Measurements from ENCODE around the gene WDR20. TPM values are rescaled to one million over a fixed set of nuclear protein-coding genes. Genes with fewer than 3 reads are reported as not detected.

Gene WDR20
- total and polyA plus RNA-seq, 10 of the 15 experiments (the other 5 are each of a cell fraction or from before 2014, with no cell fraction given) = 9.1 to 25.9 (median 18.4) TPM

DNA sequence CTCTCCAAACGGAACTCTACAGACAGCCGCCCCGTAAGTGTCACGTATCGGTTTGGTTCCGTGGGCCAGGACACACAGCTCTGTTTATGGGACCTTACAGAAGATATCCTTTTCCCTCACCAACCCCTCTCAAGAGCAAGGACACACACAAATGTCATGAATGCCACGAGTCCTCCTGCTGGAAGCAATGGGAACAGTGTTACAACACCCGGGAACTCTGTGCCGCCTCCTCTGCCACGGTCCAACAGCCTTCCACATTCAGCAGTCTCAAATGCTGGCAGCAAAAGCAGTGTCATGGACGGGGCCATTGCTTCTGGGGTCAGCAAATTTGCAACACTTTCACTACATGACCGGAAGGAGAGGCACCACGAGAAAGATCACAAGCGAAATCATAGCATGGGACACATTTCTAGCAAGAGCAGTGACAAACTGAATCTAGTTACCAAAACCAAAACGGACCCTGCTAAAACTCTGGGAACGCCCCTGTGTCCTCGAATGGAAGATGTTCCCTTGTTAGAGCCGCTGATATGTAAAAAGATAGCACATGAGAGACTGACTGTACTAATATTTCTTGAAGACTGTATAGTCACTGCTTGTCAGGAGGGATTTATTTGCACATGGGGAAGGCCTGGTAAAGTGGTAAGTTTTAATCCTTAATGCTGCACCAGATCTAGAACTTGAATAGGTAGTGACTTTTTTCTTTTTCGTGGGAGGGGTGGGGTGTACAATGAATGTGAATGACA, 69.7 kb downstream of the WDR20 start (continued):
- TF ChIP-seq E4F1 (IDR thresholded peaks at IDR 0.05; ENCODE audit: borderline replicate concordance, partially characterized antibody) = no peak
- no peak for TF ChIP-seq STAT3 (IDR thresholded peaks at IDR 0.05; ENCODE audit: low read depth, low read length)
- TF ChIP-seq ZNF274 (IDR thresholded peaks at IDR 0.05; ENCODE audit: insufficient read depth, insufficient read length) = no peak
- TF ChIP-seq ZSCAN29 (IDR thresholded peaks at IDR 0.05) = no peak
- TF ChIP-seq BRCA1 (IDR thresholded peaks at IDR 0.05; ENCODE audit: low read depth, low read length) = no peak

- H3K4me1 ChIP-seq (ENCODE audit: control insufficient read depth, insufficient read depth, low read length) = no peaks in the 10 kb centered on the region
- no TSS peak for BruUV-seq (replicated peaks)
- 98% methylated on average over 25 of the region's 25 CpGs for WGBS (ENCODE audit: insufficient coverage, insufficient replicate concordance, low lambda C conversion rate, missing lambda C conversion rate)
- CTCF ChIA-PET = interaction anchor here (0.8 kb wide), 1 partner anchor 440 kb away, joined by 3 read pairs; no protein-coding TSS in a partner anchor
- no peak overlapping the region for H3K27ac ChIP-seq (ENCODE audit: control insufficient read depth, insufficient read depth)
- no peak overlapping the region for H3K4me2 ChIP-seq (ENCODE audit: control insufficient read depth, insufficient read depth)
- POLR2A ChIA-PET = no interaction called here
- H3K79me2 ChIP-seq (ENCODE audit: control insufficient read depth, insufficient read depth, low read length) = no peaks in the 10 kb centered on the region
- H3K4me3 ChIP-seq = no peak overlapping the region
- H3K9me3 ChIP-seq (replicated peaks; ENCODE audit: control insufficient read depth, insufficient read depth, low read length) = no peaks in the 10 kb centered on the region
- in situ Hi-C loops (cut with MboI) (no loop called here), intact Hi-C loops (cut with micrococcal nuclease; ENCODE audit: unreplicated experiment) (no loop called here)
- SMC1A ChIA-PET (ENCODE audit: uncharacterized antibody, unreplicated experiment) = no interaction called here
- H2AFZ ChIP-seq (ENCODE audit: control insufficient read depth, low read depth, low read length) = no peak overlapping the region
- H3K9ac ChIP-seq (ENCODE audit: control insufficient read depth, insufficient read depth, low read length) = no peak overlapping the region
- DNase-seq (ENCODE audit: low read depth, low spot score) (no peak), ATAC-seq (no peak), FAIRE-seq (no peak)
- no peaks in the 10 kb centered on the region for H3K27me3 ChIP-seq (replicated peaks in 1 of 2; ENCODE audit: control insufficient read depth in 2 of 2, insufficient read depth in 2 of 2, low read length in 1 of 2)
- peaks cover 10 to 14% of the 10 kb centered on the region in 2 experiments; a peak in 3 of 4 replicates for H3K36me3 ChIP-seq (ENCODE audit: control insufficient read depth in 2 of 2, insufficient read depth in 2 of 2, low read length in 1 of 2)
- RAD21 ChIA-PET (ENCODE audit: unreplicated experiment) = no interaction called here
- no peaks in the 10 kb centered on the region for H4K20me1 ChIP-seq (ENCODE audit: control insufficient read depth, insufficient read depth)
- TF ChIP-seq WRNIP1 (IDR thresholded peaks at IDR 0.05; ENCODE audit: borderline replicate concordance, low read depth, low read length) = no peak
- no peak for TF ChIP-seq LARP7 (IDR thresholded peaks at IDR 0.05)
- TF ChIP-seq NRF1 (conservative IDR thresholded peaks at IDR 0.05; ENCODE audit: low read depth, low read length) = no peak
- TF ChIP-seq CUX1 (IDR thresholded peaks at IDR 0.05; ENCODE audit: insufficient replicate concordance, low read depth, low read length) = no peak
- no peak for TF ChIP-seq IRF4 (IDR thresholded peaks at IDR 0.05; ENCODE audit: low read depth, low read length)
- TF ChIP-seq PML (IDR thresholded peaks at IDR 0.05; ENCODE audit: low read length) = no peak
- no peak for TF ChIP-seq CBX5 (IDR thresholded peaks at IDR 0.05; ENCODE audit: low read depth)
- TF ChIP-seq NFIC (IDR thresholded peaks at IDR 0.05; ENCODE audit: low read depth, low read length) = no peak
- no peak for TF ChIP-seq RUNX3 (IDR thresholded peaks at IDR 0.05; ENCODE audit: low read length)
- TF ChIP-seq SREBF2 (IDR thresholded peaks at IDR 0.05; ENCODE audit: low read length) = no peak
- TF ChIP-seq RBBP5 (conservative IDR thresholded peaks at IDR 0.05) = no peak
- TF ChIP-seq FOXM1 (IDR thresholded peaks at IDR 0.05; ENCODE audit: low read depth, low read length) = no peak
These were observed 70.8 kb downstream of the WDR20 start for GRCh38 chr14:102210421-102211042.

All from GM12878 (cell line).